GM19043 (cell line): ENCODE data around the gene SYDE1.

ENCODE experiments used
- ATAC-seq: cut with Tn5 transposase; IDR thresholded peaks from one replicate; pipeline ENCODE4 v1.9.1; 2021; ENCODE audit warnings: low read depth; ENCODE audit not compliant: unreplicated experiment

Gene SYDE1

GRCh38 chr19:15105044-15105443 is 2.2 kb upstream of the SYDE1 start:
- no peak for ATAC-seq

GRCh38 chr19:15108145-15108844 is 1.1 kb downstream of the SYDE1 start:
- no peak for ATAC-seq

GRCh38 chr19:15108845-15109767 is 1.9 kb downstream of the SYDE1 start:
- no peak for ATAC-seq

GRCh38 chr19:15109768-15110417 is 2.7 kb downstream of the SYDE1 start:
- no peak for ATAC-seq

- ATAC-seq, result no peak
Measured at GRCh38 chr19:15110418-15110815, 3.2 kb downstream of the SYDE1 start.

- ATAC-seq, result no peak
Measured at GRCh38 chr19:15111758-15112157, 4.6 kb downstream of the SYDE1 start.

- no peak for ATAC-seq
Measured at GRCh38 chr19:15112385-15112784, 5.2 kb downstream of the SYDE1 start.

- ATAC-seq, result no peak
Measured at GRCh38 chr19:15113245-15114152, 6.3 kb downstream of the SYDE1 start.

- ATAC-seq, result no peak
Measured at GRCh38 chr19:15114153-15114540, 6.9 kb downstream of the SYDE1 start.

- ATAC-seq, result no peak
Measured at GRCh38 chr19:15115080-15115479, 7.9 kb downstream of the SYDE1 start.

- ATAC-seq, result no peak
Measured at GRCh38 chr19:15115762-15116615, 8.8 kb downstream of the SYDE1 start.

- ATAC-seq, result no peak
Measured at GRCh38 chr19:15116856-15117255, 9.7 kb downstream of the SYDE1 start.

- ATAC-seq, result no peak
Measured at GRCh38 chr19:15118248-15118647, 11.0 kb downstream of the SYDE1 start.

GRCh38 chr19:15118789-15119494 is 11.7 kb downstream of the SYDE1 start:
- no peak for ATAC-seq

GRCh38 chr19:15120135-15121026 is 13.2 kb downstream of the SYDE1 start:
- ATAC-seq, result no peak

GRCh38 chr19:15122331-15123030 is 15.3 kb downstream of the SYDE1 start:
- no peak for ATAC-seq
